GM12878 (cell line): ENCODE results near the gene KCNH6. TPM values are rescaled to one million over a fixed set of nuclear protein-coding genes. Genes with fewer than 3 reads are reported as not detected.

Experiments used
- ATAC-seq: fragments of 200-7000 bp; cut with Tn5 transposase; 3 replicates; pipeline ENCODE4 v1.9.1; 2020; ENCODE audit warnings: mild to moderate bottlenecking, moderate library complexity
- BruUV-seq: library from RNA; stranded (reverse); fragments of 400-500 nt; replicated peaks from 2 replicates; lab custom pipeline; 2021; lab: Mats Ljungman, UMichigan
- CTCF ChIA-PET: fragments of 300-600 bp; sonication (Branson Sonifier 250); formaldehyde crosslinking; extraction: SDS; loops from one replicate; lab custom pipeline; 2021; ENCODE audit warnings: inconsistent platforms; lab: Yijun Ruan, JAX
- POLR2A ChIA-PET: fragments of 350-600 bp; formaldehyde crosslinking; extraction: SDS; loops from one replicate; lab custom pipeline; 2021; ENCODE audit warnings: inconsistent platforms; lab: Charles Lee
- RAD21 ChIA-PET: fragments of 300-600 bp; sonication (Branson Sonifier 250); formaldehyde crosslinking; loops from one replicate; lab custom pipeline; 2023; ENCODE audit warnings: antibody characterized with exemption; ENCODE audit not compliant: unreplicated experiment; lab: Charles Lee
- SMC1A ChIA-PET: fragments of 300-600 bp; sonication (Branson Sonifier 250); formaldehyde crosslinking; loops from one replicate; lab custom pipeline; 2023; ENCODE audit not compliant: unreplicated experiment, uncharacterized antibody; lab: Charles Lee
- DNase-seq: peaks from one replicate; pipeline ENCODE4 v3.0.0-alpha.2; 2011; ENCODE audit warnings: low read depth, low spot score
- FAIRE-seq: peaks from 3 replicates; lab custom pipeline; 2011; peaks lifted over from hg19 to GRCh38; lab: Jason Lieb, UNC
- H2AFZ ChIP-seq: 2 replicates; pipeline ENCODE4 v1.6.0; 2011; ENCODE audit warnings: low read depth, low read length, control low read depth; ENCODE audit not compliant: control insufficient read depth
- H3K27ac ChIP-seq: 2 replicates; pipeline ENCODE4 v1.5.1; 2011; ENCODE audit warnings: control low read depth; ENCODE audit not compliant: control insufficient read depth, insufficient read depth
- H3K27me3 ChIP-seq, 2 experiments: replicated peaks in 1 of 2; 2 replicates each; pipeline versions ENCODE4 v1.6.0 to v1.6.1; 2011; ENCODE audit warnings: low read length in 1 of 2; ENCODE audit not compliant: control insufficient read depth in 2 of 2, insufficient read depth in 2 of 2
- H3K36me3 ChIP-seq, 2 experiments: 2 replicates each; pipeline ENCODE4 v1.5.1; 2011; ENCODE audit warnings: low read length in 1 of 2; ENCODE audit not compliant: control insufficient read depth in 2 of 2, insufficient read depth in 2 of 2
- H3K4me1 ChIP-seq: 2 replicates; pipeline ENCODE4 v1.6.1; 2011; ENCODE audit warnings: mild to moderate bottlenecking, low read length, moderate library complexity, mixed read lengths; ENCODE audit not compliant: control insufficient read depth, insufficient read depth
- H3K4me2 ChIP-seq: 2 replicates; pipeline ENCODE4 v1.6.0; 2011; ENCODE audit warnings: control low read depth; ENCODE audit not compliant: control insufficient read depth, insufficient read depth
- H3K4me3 ChIP-seq: fragments of 200-600 bp; sonication (generic); 2 replicates; pipeline ENCODE4 v1.5.1; 2016
- H3K79me2 ChIP-seq: 2 replicates; pipeline ENCODE4 v1.6.0; 2011; ENCODE audit warnings: low read length; ENCODE audit not compliant: control insufficient read depth, insufficient read depth
- H3K9ac ChIP-seq: 2 replicates; pipeline ENCODE4 v1.8.0; 2011; ENCODE audit warnings: low read length, control low read depth, mixed read lengths; ENCODE audit not compliant: control insufficient read depth, insufficient read depth
- H3K9me3 ChIP-seq: replicated peaks from 3 replicates; pipeline ENCODE4 v1.5.1; 2011; ENCODE audit warnings: mild to moderate bottlenecking, low read length; ENCODE audit not compliant: control insufficient read depth, insufficient read depth
- H4K20me1 ChIP-seq: 2 replicates; pipeline ENCODE4 v1.6.0; 2011; ENCODE audit not compliant: control insufficient read depth, insufficient read depth
- ASH2L ChIP-seq: fragments of 300-600, 200-600 bp; sonication (generic); IDR thresholded peaks from 2 replicates; pipeline ENCODE4 v1.6.1; 2017; ENCODE audit warnings: low read depth, mild to moderate bottlenecking, borderline replicate concordance
- ATF3 ChIP-seq: IDR thresholded peaks from 2 replicates; pipeline ENCODE4 v1.6.1; 2011; ENCODE audit warnings: low read depth, mild to moderate bottlenecking, low read length, moderate library complexity, borderline replicate concordance; ENCODE audit errors: extremely low read depth
- E2F4 ChIP-seq: IDR thresholded peaks from 2 replicates; pipeline ENCODE4 v1.6.1; 2012; ENCODE audit warnings: low read depth, low read length, improper control_type of control experiment
- E4F1 ChIP-seq: fragments of 450-650 bp; IDR thresholded peaks from 2 replicates; pipeline ENCODE4 v1.6.1; 2018; ENCODE audit warnings: borderline replicate concordance, mild to moderate bottlenecking; ENCODE audit not compliant: partially characterized antibody
- MXI1 ChIP-seq: fragments of 150-350 bp; IDR thresholded peaks from 2 replicates; pipeline ENCODE4 v1.6.1; 2011; ENCODE audit warnings: low read depth, mild to moderate bottlenecking, inconsistent platforms, low read length, improper control_type of control experiment
- PML ChIP-seq: IDR thresholded peaks from 2 replicates; pipeline ENCODE4 v1.6.1; 2012; ENCODE audit warnings: low read length, inconsistent platforms
- TCF12 ChIP-seq: IDR thresholded peaks from 2 replicates; pipeline ENCODE4 v1.6.1; 2011; ENCODE audit warnings: low read depth, mild to moderate bottlenecking, low read length
- ZNF592 ChIP-seq: fragments of 450-650 bp; IDR thresholded peaks from 2 replicates; pipeline ENCODE4 v1.6.1; 2017; ENCODE audit warnings: mild to moderate bottlenecking, moderate library complexity
- WGBS: methylation state at CpG from one replicate; pipeline ENCODE4 v1.1.6; 2016; ENCODE audit warnings: low lambda C conversion rate; ENCODE audit not compliant: insufficient replicate concordance, insufficient coverage; ENCODE audit errors: missing lambda C conversion rate; 5-methylcytosine and 5-hydroxymethylcytosine counted together
- in situ Hi-C: fragments of 300-500 bp; cut with MboI; formaldehyde crosslinking; loops from 9 replicates; pipeline ENCODE4 v1.14.3; 2018; ENCODE audit warnings: mixed read lengths
- intact Hi-C: fragments of 100-400 bp; cut with micrococcal nuclease; formaldehyde crosslinking; loops from one replicate; pipeline ENCODE4 v1.14.2; 2022; ENCODE audit not compliant: unreplicated experiment
- polyA plus RNA-seq, 11 experiments: library from polyadenylated mRNA; depleted of rRNA in 4 of 11; unstranded in 6 of 11; stranded (reverse) in 5 of 11; fragments of >200 nt; fragmentation: Nextera tagmentation in 4 of 11; fragmentation: Illumina TruSeq in 1 of 11; extraction: Ambion mirVana in 4 of 11; extraction: Trizol in 1 of 11; gene quantifications; 1 replicate in 1 of 11; 2 replicates in 10 of 11; pipeline versions ENCODE4 v1.2.1 to v1.2.3, GENCODE V29; 2011 to 2016; ENCODE audit warnings: inconsistent platforms in 2 of 11, missing spikeins in 2 of 11, low read depth in 1 of 11
- total RNA-seq, 4 experiments: library from RNA; depleted of rRNA in 3 of 4; stranded (reverse); fragments of >200 nt in 3 of 4; fragmentation: Illumina TruSeq in 1 of 4; extraction: Trizol in 1 of 4; gene quantifications; 2 replicates each; pipeline versions ENCODE4 v1.2.1 to v1.2.3, GENCODE V29; 2013 to 2021

Gene KCNH6
- total and polyA plus RNA-seq, 10 of the 15 experiments (the other 5 are each of a cell fraction or from before 2014, with no cell fraction given): not detected

- WGBS: 58% methylated on average over 3 of the region's 3 CpGs
- H3K4me2 ChIP-seq: no peak overlapping the region
- no peak for DNase-seq
- no peaks in the 10 kb centered on the region for H3K4me1 ChIP-seq
- H3K79me2 ChIP-seq: no peaks in the 10 kb centered on the region
- no peaks in the 10 kb centered on the region; the same call in 2 of the 3 replicates for H3K9me3 ChIP-seq
- no peak for TF ChIP-seq E4F1
- TF ChIP-seq ASH2L: no peak
- no peak for TF ChIP-seq ATF3
- H2AFZ ChIP-seq: no peak overlapping the region
- H3K9ac ChIP-seq: no peak overlapping the region
- RAD21 ChIA-PET: interaction anchor here (0.5 kb wide), 1 partner anchor 95 kb away, joined by 3 read pairs; no protein-coding TSS in a partner anchor
- no peaks in the 10 kb centered on the region for H3K36me3 ChIP-seq
- CTCF ChIA-PET: no interaction called here
- no peak for FAIRE-seq
- H3K27me3 ChIP-seq: peaks cover 0 to 2% of the 10 kb centered on the region in 2 experiments; a peak in 1 of 4 replicates
- BruUV-seq: no TSS peak
- no peak overlapping the region for H3K4me3 ChIP-seq
- SMC1A ChIA-PET: no interaction called here
- POLR2A ChIA-PET: no interaction called here
- in situ Hi-C loops (no loop called here), intact Hi-C loops (no loop called here)
- no peak overlapping the region for H3K27ac ChIP-seq
- H4K20me1 ChIP-seq: no peaks in the 10 kb centered on the region
- no peak for ATAC-seq
Measured at GRCh38 chr17:63506627-63507026, 16.5 kb upstream of the KCNH6 start.

- Histone ChIP-seq H3K9ac (no peak overlapping the region), H3K4me3 (no peak overlapping the region), H3K79me2 (no peaks in the 10 kb centered on the region), H3K27ac (no peak overlapping the region), H3K4me1 (peaks cover 9% of the 10 kb centered on the region), H3K9me3 (no peaks in the 10 kb centered on the region), H2AFZ (no peak overlapping the region), H3K27me3 (no peaks in the 10 kb centered on the region; a peak in 1 of 4 replicates), H3K36me3 (no peaks in the 10 kb centered on the region), H4K20me1 (no peaks in the 10 kb centered on the region), H3K4me2 (no peak overlapping the region)
- no peak for ATAC-seq
- FAIRE-seq: no peak
- in situ Hi-C loops (no loop called here), intact Hi-C loops (no loop called here)
- SMC1A ChIA-PET: interaction anchor here (0.7 kb wide), 1 partner anchor 269 kb away, joined by 3 read pairs; no protein-coding TSS in a partner anchor
- RAD21 ChIA-PET: no interaction called here
- CTCF ChIA-PET: no interaction called here
- BruUV-seq: no TSS peak
- no peak for DNase-seq
- POLR2A ChIA-PET: no interaction called here
- WGBS: 35% methylated on average over 8 of the region's 8 CpGs
- no peak for TF ChIP-seq PML
- no peak for TF ChIP-seq MXI1
- TF ChIP-seq TCF12: no peak
- TF ChIP-seq ZNF592: no peak
- no peak for TF ChIP-seq E2F4
Measured at GRCh38 chr17:63511331-63511730, 11.8 kb upstream of the KCNH6 start.
